CD4-positive, alpha-beta T cell (primary cell): Measurements from ENCODE around the gene SLC50A1. TPM values are rescaled to one million over a fixed set of nuclear protein-coding genes. Genes with fewer than 3 reads are reported as not detected.

Experiments
- ATAC-seq: fragments of 200-7000 bp; cut with Tn5 transposase; one replicate; pipeline ENCODE4 v1.10.0; 2022; ENCODE audit warnings: mild to moderate bottlenecking; ENCODE audit not compliant: poor library complexity
- CTCF ChIA-PET: fragments of 350-600 bp; sonication (Branson Sonifier 250); formaldehyde crosslinking; loops from one replicate; lab custom pipeline; 2021; ENCODE audit warnings: antibody characterized with exemption, inconsistent platforms; lab: Charles Lee
- POLR2A ChIA-PET: fragments of 350-600 bp; sonication (Branson Sonifier 250); formaldehyde crosslinking; loops from one replicate; lab custom pipeline; 2021; ENCODE audit warnings: antibody characterized with exemption, inconsistent platforms; lab: Charles Lee
- DNase-seq, 14 experiments: peaks; one replicate each; pipeline ENCODE4 v3.0.0-alpha.2; 2013 to 2020; ENCODE audit warnings: mixed read lengths in 2 of 14
- H3K27ac ChIP-seq, 2 donors: one replicate each; pipeline versions ENCODE4 v1.5.1 to v1.7.0; 2013; ENCODE audit warnings: low read length in 2 of 2, low read depth in 1 of 2, mild to moderate bottlenecking in 1 of 2
- H3K27me3 ChIP-seq, 2 experiments: 1 replicate in 1 of 2; 2 replicates in 1 of 2; pipeline versions ENCODE4 v1.6.1 to v1.7.0; 2013; ENCODE audit warnings: low read length in 2 of 2, control low read depth in 1 of 2, mild to moderate bottlenecking in 1 of 2, moderate library complexity in 1 of 2; ENCODE audit not compliant: insufficient read depth in 2 of 2, control insufficient read depth in 1 of 2
- H3K36me3 ChIP-seq: one replicate; pipeline ENCODE4 v1.6.1; 2013; ENCODE audit warnings: low read length, control low read depth; ENCODE audit not compliant: insufficient read depth
- H3K4me1 ChIP-seq: one replicate; pipeline ENCODE4 v1.6.1; 2013; ENCODE audit warnings: low read length, control low read depth; ENCODE audit not compliant: insufficient read depth
- H3K4me3 ChIP-seq: one replicate; pipeline ENCODE4 v1.5.1; 2013; ENCODE audit warnings: mild to moderate bottlenecking, low read length, moderate library complexity
- H3K9me3 ChIP-seq, 2 experiments: 1 replicate in 1 of 2; 2 replicates in 1 of 2; pipeline versions ENCODE4 v1.6.1 to v1.7.0; 2013; ENCODE audit warnings: low read length in 2 of 2, mild to moderate bottlenecking in 2 of 2, control low read depth in 1 of 2, moderate library complexity in 1 of 2; ENCODE audit not compliant: control insufficient read depth in 1 of 2, insufficient read depth in 1 of 2
- H3K27ac Mint-ChIP-seq: one replicate; pipeline ENCODE4 v1.8.0; 2020; ENCODE audit warnings: mixed read lengths
- H3K27me3 Mint-ChIP-seq: one replicate; pipeline ENCODE4 v1.8.0; 2021; ENCODE audit warnings: mixed read lengths
- H3K36me3 Mint-ChIP-seq: one replicate; pipeline ENCODE4 v1.8.0; 2021; ENCODE audit warnings: low read depth, mixed read lengths
- H3K4me1 Mint-ChIP-seq: one replicate; pipeline ENCODE4 v1.8.0; 2021; ENCODE audit warnings: low read depth, mixed read lengths
- H3K4me3 Mint-ChIP-seq: one replicate; pipeline ENCODE4 v1.8.0; 2020; ENCODE audit warnings: mild to moderate bottlenecking, mixed read lengths
- H3K9me3 Mint-ChIP-seq: one replicate; pipeline ENCODE4 v1.8.0; 2020; ENCODE audit warnings: mixed read lengths
- intact Hi-C, 2 experiments: fragments of 100-400 bp; cut with DNase I in 1 of 2; cut with micrococcal nuclease in 1 of 2; formaldehyde crosslinking; loops; one replicate each; pipeline versions ENCODE4 v1.15.1 to v1.9.0; 2023 to 2025; cut with DNase I, micrococcal nuclease
- total RNA-seq, 174 experiments: library from RNA in 2 of 174; stranded (reverse) in 2 of 174; gene quantifications; one replicate each; pipeline ENCODE4 v1.2.3 and lab custom pipeline; 2021 to 2026
- TF ChIP-seq, protein P1 (sequence below): fragments of 200-600 bp; IDR thresholded peaks from one replicate; pipeline ENCODE4 v1.8.0; 2022; ENCODE audit warnings: antibody characterized with exemption, mild to moderate bottlenecking

Gene SLC50A1
- total RNA-seq, 2 experiments from 2014 or later = 10.2 to 12.5 TPM

DNA sequence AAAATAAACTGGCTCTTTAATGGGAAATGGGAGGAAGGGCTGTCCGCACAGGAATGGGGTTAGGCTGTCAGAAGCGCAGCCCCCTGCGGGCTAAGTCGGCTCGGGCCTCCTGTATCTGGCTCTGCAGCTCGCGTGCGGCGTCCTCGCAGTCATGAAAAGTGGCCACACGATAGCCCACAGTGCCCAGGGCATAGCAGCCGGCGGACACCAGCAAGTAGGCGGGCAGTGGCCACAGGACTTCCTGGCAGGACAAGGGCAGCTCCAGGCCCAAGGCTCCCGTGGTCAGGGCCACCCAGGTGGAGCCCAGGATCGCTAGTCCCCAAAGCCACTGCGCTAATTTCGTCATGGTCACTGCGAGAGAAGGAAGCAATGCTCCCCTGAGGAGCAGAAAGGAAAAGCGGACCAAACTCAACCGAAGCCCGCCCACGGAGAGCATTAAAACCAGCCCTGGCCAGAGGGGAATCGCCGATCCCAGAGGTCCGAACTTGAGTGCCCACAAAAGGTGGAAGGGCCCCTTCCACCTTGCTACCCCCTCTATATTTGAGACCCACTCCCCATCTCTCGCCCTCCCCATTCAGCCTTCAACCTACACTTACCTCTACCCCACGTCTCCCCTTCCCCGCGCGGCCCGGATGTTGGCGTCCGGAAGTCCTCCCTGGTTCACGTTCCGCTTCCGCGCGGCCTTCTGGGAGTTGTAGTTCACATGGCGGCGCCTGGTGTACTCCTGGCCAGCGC lies 4.4 kb downstream of the SLC50A1 start, which contains the start of gene DPM3:
Gene DPM3, minus strand, starts transcription at position 637 of the 735 bp plus-strand sequence. Its CDS starts 291 bp downstream, at position 346.
- Histone ChIP-seq H3K4me3 (peak within 1 kb of the TSS; percentile 99), H3K9me3 (no peaks in the 10 kb centered on the region), H3K36me3 (peaks cover 7% of the 10 kb centered on the region), H3K27ac (peak within 1 kb of the TSS; percentile 76 to 83), H3K27me3 (no peaks in the 10 kb centered on the region), H3K4me1 (peaks cover 41% of the 10 kb centered on the region)
- H3K36me3 Mint-ChIP-seq = peaks cover 22% of the 10 kb centered on the region
- peaks cover 44% of the 10 kb centered on the region for H3K4me1 Mint-ChIP-seq
- H3K27me3 Mint-ChIP-seq = no peaks in the 10 kb centered on the region
- TF ChIP-seq, protein P1, sequence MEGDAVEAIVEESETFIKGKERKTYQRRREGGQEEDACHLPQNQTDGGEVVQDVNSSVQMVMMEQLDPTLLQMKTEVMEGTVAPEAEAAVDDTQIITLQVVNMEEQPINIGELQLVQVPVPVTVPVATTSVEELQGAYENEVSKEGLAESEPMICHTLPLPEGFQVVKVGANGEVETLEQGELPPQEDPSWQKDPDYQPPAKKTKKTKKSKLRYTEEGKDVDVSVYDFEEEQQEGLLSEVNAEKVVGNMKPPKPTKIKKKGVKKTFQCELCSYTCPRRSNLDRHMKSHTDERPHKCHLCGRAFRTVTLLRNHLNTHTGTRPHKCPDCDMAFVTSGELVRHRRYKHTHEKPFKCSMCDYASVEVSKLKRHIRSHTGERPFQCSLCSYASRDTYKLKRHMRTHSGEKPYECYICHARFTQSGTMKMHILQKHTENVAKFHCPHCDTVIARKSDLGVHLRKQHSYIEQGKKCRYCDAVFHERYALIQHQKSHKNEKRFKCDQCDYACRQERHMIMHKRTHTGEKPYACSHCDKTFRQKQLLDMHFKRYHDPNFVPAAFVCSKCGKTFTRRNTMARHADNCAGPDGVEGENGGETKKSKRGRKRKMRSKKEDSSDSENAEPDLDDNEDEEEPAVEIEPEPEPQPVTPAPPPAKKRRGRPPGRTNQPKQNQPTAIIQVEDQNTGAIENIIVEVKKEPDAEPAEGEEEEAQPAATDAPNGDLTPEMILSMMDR = no peak
- CTCF ChIA-PET = interaction anchor here (1.3 kb wide), 1 partner anchor 48 kb away, joined by 3 read pairs; no protein-coding TSS in a partner anchor
- POLR2A ChIA-PET = no interaction called here
- H3K9me3 Mint-ChIP-seq = no peaks in the 10 kb centered on the region
- intact Hi-C loops = loop anchor here in 1 of 2 experiments (1.0 to 5.0 kb wide), 2 partner anchors 33 to 67 kb away; partner anchors contain the start of genes KRTCAP2, MTX1, THBS3 and TRIM46
- ATAC-seq = peak; percentile 72
- peak; percentile 78 to 92 (median 85) for DNase-seq
- H3K27ac Mint-ChIP-seq = peak within 1 kb of the TSS; percentile 84
- peak within 1 kb of the TSS; percentile 95 for H3K4me3 Mint-ChIP-seq

DNA sequence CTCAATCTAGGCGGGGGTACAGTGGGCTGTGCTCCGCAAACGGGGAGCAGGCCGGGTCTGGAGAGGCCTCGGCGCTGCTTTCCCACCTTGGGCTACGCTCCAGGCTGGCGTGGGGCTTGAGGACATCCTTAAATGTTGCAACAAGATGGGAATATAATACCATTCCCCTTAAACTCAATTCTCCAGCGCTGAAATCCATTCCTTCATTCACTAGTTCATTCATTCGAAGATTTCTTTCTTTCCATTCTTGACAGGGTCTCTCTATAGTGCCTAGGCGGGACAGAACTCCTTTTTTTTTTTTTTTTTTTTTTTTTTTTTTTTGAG lies 4.9 kb downstream of the SLC50A1 start:
- POLR2A ChIA-PET = no interaction called here
- Histone ChIP-seq H3K4me1 (peaks cover 37% of the 10 kb centered on the region), H3K27ac (no peak overlapping the region), H3K9me3 (no peaks in the 10 kb centered on the region), H3K27me3 (no peaks in the 10 kb centered on the region), H3K36me3 (peaks cover 7% of the 10 kb centered on the region), H3K4me3 (peak overlapping the region; percentile 99)
- Mint-ChIP-seq H3K9me3 (no peaks in the 10 kb centered on the region), H3K36me3 (peaks cover 17% of the 10 kb centered on the region), H3K27me3 (peaks cover 4% of the 10 kb centered on the region), H3K4me3 (peak overlapping the region; percentile 95), H3K4me1 (peaks cover 39% of the 10 kb centered on the region), H3K27ac (peak overlapping the region; percentile 84)
- intact Hi-C loops = loop anchor here in 1 of 2 experiments (1.0 kb wide), 1 partner anchor 33 kb away; the partner anchor contains the start of genes KRTCAP2 and TRIM46
- CTCF ChIA-PET = interaction anchor here (1.3 kb wide), 1 partner anchor 49 kb away, joined by 3 read pairs; no protein-coding TSS in a partner anchor
- TF ChIP-seq, protein P1 = no peak
- DNase-seq (no peak), ATAC-seq (no peak)

DNA sequence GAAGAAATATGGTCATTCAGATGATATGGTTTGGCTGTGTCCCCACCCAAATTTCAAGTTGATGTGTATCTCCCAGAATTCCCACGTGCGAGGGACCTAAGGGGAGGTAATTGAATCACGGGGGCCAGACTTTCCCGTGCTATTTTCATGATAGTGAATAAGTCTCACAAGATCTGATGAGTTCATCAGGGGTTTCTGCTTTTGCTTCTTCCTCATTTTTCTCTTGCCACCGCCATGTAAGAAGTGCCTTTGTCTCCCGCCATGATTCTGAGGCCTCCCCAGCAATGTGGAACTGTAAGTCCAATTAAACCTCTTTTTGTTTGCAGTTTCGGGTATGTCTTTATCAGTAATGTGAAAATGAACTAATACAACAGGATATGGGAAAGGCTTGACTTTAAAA lies 6.1 kb downstream of the SLC50A1 start:
- H3K27ac Mint-ChIP-seq = no peak overlapping the region
- Histone ChIP-seq H3K4me1 (peaks cover 28% of the 10 kb centered on the region), H3K9me3 (no peaks in the 10 kb centered on the region), H3K27ac (no peak overlapping the region), H3K36me3 (peaks cover 7% of the 10 kb centered on the region), H3K27me3 (no peaks in the 10 kb centered on the region), H3K4me3 (no peak overlapping the region)
- peaks cover 33% of the 10 kb centered on the region for H3K4me1 Mint-ChIP-seq
- intact Hi-C loops = no loop called here
- H3K36me3 Mint-ChIP-seq = peaks cover 11% of the 10 kb centered on the region
- H3K27me3 Mint-ChIP-seq = peaks cover 12% of the 10 kb centered on the region
- CTCF ChIA-PET = interaction anchor here (2.0 kb wide), 1 partner anchor 50 kb away, joined by 7 read pairs; no protein-coding TSS in a partner anchor
- TF ChIP-seq, protein P1 = no peak
- ATAC-seq = no peak
- POLR2A ChIA-PET = no interaction called here
- peak in 1 of 14 experiments; percentile 32 for DNase-seq
- H3K4me3 Mint-ChIP-seq = peak overlapping the region; percentile 76
- no peaks in the 10 kb centered on the region for H3K9me3 Mint-ChIP-seq
